Testis (tissue), 2 donors: ENCODE data around the gene FCMR.

Experiments
- POLR2A ChIP-seq: fragments of 450-650 bp; IDR thresholded peaks from one replicate; pipeline ENCODE4 v1.6.1; 2017; ENCODE audit warnings: antibody characterized with exemption, mild to moderate bottlenecking, moderate library complexity
- TF ChIP-seq, protein P1 (sequence below), 3 experiments: fragments of 450-650 bp in 2 of 3; fragments of 200-600 bp in 1 of 3; sonication (generic) in 1 of 3; IDR thresholded peaks; one replicate each; pipeline ENCODE4 v1.5.1; 2016 to 2019; ENCODE audit warnings: antibody characterized with exemption in 3 of 3, mild to moderate bottlenecking in 2 of 3, moderate library complexity in 1 of 3

DNA sequence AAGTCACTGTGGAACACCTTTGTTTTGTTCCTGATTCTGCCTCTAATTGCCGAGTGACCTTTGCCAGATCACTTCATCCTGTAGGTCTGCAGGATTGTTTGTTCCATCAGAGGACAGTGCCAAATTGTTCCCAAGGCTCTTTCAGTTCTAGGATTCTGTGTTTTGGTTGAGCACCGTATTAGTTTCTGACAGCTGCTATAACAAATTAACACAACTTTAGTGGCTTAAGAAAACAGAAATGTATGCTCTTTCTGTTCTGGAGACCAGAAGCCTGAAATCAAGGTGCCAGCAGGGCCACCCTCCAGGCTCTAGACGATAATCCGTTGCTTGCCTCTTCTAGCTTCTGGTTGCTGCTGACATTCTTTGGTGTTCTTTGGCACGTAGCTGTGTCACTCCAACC, 27.9 kb upstream of the FCMR start:
- TF ChIP-seq, protein P1, sequence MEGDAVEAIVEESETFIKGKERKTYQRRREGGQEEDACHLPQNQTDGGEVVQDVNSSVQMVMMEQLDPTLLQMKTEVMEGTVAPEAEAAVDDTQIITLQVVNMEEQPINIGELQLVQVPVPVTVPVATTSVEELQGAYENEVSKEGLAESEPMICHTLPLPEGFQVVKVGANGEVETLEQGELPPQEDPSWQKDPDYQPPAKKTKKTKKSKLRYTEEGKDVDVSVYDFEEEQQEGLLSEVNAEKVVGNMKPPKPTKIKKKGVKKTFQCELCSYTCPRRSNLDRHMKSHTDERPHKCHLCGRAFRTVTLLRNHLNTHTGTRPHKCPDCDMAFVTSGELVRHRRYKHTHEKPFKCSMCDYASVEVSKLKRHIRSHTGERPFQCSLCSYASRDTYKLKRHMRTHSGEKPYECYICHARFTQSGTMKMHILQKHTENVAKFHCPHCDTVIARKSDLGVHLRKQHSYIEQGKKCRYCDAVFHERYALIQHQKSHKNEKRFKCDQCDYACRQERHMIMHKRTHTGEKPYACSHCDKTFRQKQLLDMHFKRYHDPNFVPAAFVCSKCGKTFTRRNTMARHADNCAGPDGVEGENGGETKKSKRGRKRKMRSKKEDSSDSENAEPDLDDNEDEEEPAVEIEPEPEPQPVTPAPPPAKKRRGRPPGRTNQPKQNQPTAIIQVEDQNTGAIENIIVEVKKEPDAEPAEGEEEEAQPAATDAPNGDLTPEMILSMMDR (IDR thresholded peaks at IDR 0.05), result no peak
- no peak for TF ChIP-seq POLR2A
